Left lung (tissue), 10 donors: ENCODE results near the gene BARX2. TPM values are rescaled to one million over a fixed set of nuclear protein-coding genes. Genes with fewer than 3 reads are reported as not detected.

ENCODE experiments used
- ATAC-seq: fragments of 200-7000 bp; cut with Tn5 transposase; one replicate; pipeline ENCODE4 v1.9.1; 2020; ENCODE audit warnings: moderate library complexity
- DNase-seq, 4 donors: peaks; one replicate each; pipeline ENCODE4 v3.0.0-alpha.2; 2013 to 2020
- H3K27ac ChIP-seq, 2 donors: fragments of 200-600 bp; sonication (generic) in 1 of 2; one replicate each; pipeline versions ENCODE4 v1.5.0 to v1.8.0; 2020 to 2021
- H3K27me3 ChIP-seq, 2 donors: fragments of 200-600 bp; sonication (generic) in 1 of 2; one replicate each; pipeline versions ENCODE4 v1.5.0 to v1.8.0; 2020 to 2021
- H3K36me3 ChIP-seq, 2 donors: fragments of 200-600 bp; sonication (generic) in 1 of 2; one replicate each; pipeline versions ENCODE4 v1.5.0 to v1.8.0; 2020 to 2021
- H3K4me1 ChIP-seq, 2 donors: fragments of 200-600 bp; one replicate each; pipeline ENCODE4 v1.8.0; 2021
- H3K4me3 ChIP-seq, 2 donors: fragments of 200-600 bp; sonication (generic) in 1 of 2; one replicate each; pipeline versions ENCODE4 v1.5.0 to v1.8.0; 2020 to 2021; ENCODE audit warnings: mild to moderate bottlenecking in 1 of 2
- H3K9me3 ChIP-seq, 2 donors: fragments of 200-600 bp; sonication (generic) in 1 of 2; one replicate each; pipeline versions ENCODE4 v1.5.0 to v1.8.0; 2020 to 2021
- CTCF ChIP-seq, 2 donors: fragments of 200-600 bp; sonication (generic) in 1 of 2; IDR thresholded peaks; one replicate each; pipeline versions ENCODE4 v1.5.0 to v1.8.0; 2021; ENCODE audit warnings: antibody characterized with exemption in 2 of 2
- intact Hi-C, 2 donors: fragments of 100-400 bp; cut with DNase I; formaldehyde crosslinking; loops; one replicate each; pipeline versions ENCODE4 v1.11.2 to v1.14.2; 2022
- polyA plus RNA-seq, 6 donors: library from polyadenylated mRNA; unstranded; fragments of 120-200 nt; gene quantifications; one replicate each; pipeline ENCODE4 v1.2.1, GENCODE V29; 2013; ENCODE audit not compliant: insufficient read length in 6 of 6
- total RNA-seq, 2 donors: library from RNA; stranded (reverse); fragmentation: NEBNext Ultra II Directional; extraction: Animal tissue kit (Norgen Biotek cat#: 25700); gene quantifications; one replicate each; pipeline ENCODE4 v1.2.1, GENCODE V29; 2021
- donor health status: DM: no; HTN: yes; CAD: no.
- donor health status: DM: no; HTN: no; CAD: no.

Gene BARX2
- total and polyA plus RNA-seq, 8 donors, result 0.10 to 0.51 (median 0.26) TPM

GRCh38 chr11:129395432-129395831 lies 19.8 kb downstream of the BARX2 start:
- no peak for TF ChIP-seq CTCF (IDR thresholded peaks at IDR 0.05)
- intact Hi-C loops, result no loop called here

GRCh38 chr11:129395883-129396282 lies 20.2 kb downstream of the BARX2 start:
- H3K4me1 ChIP-seq, result no peaks in the 10 kb centered on the region
- H3K9me3 ChIP-seq, result no peaks in the 10 kb centered on the region
- intact Hi-C loops, result no loop called here
- no peak overlapping the region for H3K4me3 ChIP-seq
- no peak for ATAC-seq
- H3K27ac ChIP-seq, result no peak overlapping the region
- peaks cover 0 to 9% of the 10 kb centered on the region in 2 donors for H3K27me3 ChIP-seq
- DNase-seq, result no peak
- no peaks in the 10 kb centered on the region for H3K36me3 ChIP-seq
- TF ChIP-seq CTCF (IDR thresholded peaks at IDR 0.05), result no peak

More at GRCh38 chr11:129395432-129395831, 19.8 kb downstream of the BARX2 start:
- H3K4me3 ChIP-seq, result no peak overlapping the region
- H3K9me3 ChIP-seq, result no peaks in the 10 kb centered on the region
- no peaks in the 10 kb centered on the region for H3K4me1 ChIP-seq
- ATAC-seq, result no peak
- H3K36me3 ChIP-seq, result no peaks in the 10 kb centered on the region
- peaks cover 0 to 13% of the 10 kb centered on the region in 2 donors for H3K27me3 ChIP-seq
- H3K27ac ChIP-seq, result no peak overlapping the region
- DNase-seq, result no peak

GRCh38 chr11:129396454-129396853 lies 20.8 kb downstream of the BARX2 start:
- Histone ChIP-seq H3K9me3 (no peaks in the 10 kb centered on the region), H3K4me3 (no peak overlapping the region), H3K36me3 (no peaks in the 10 kb centered on the region), H3K4me1 (no peaks in the 10 kb centered on the region), H3K27ac (no peak overlapping the region), H3K27me3 (peaks cover 0 to 3% of the 10 kb centered on the region in 2 donors)
- no peak for ATAC-seq
- no peak for TF ChIP-seq CTCF (IDR thresholded peaks at IDR 0.05)
- DNase-seq, result no peak
- intact Hi-C loops, result no loop called here

- no peaks in the 10 kb centered on the region for H3K36me3 ChIP-seq
- intact Hi-C loops, result no loop called here
- ATAC-seq (no peak), DNase-seq (no peak)
- TF ChIP-seq CTCF (IDR thresholded peaks at IDR 0.05), result no peak
- H3K27me3 ChIP-seq, result peaks cover 0 to 4% of the 10 kb centered on the region in 2 donors
- no peaks in the 10 kb centered on the region for H3K4me1 ChIP-seq
- H3K9me3 ChIP-seq, result no peaks in the 10 kb centered on the region
- no peak overlapping the region for H3K4me3 ChIP-seq
- H3K27ac ChIP-seq, result no peak overlapping the region
Observed at GRCh38 chr11:129402206-129403171, 26.8 kb downstream of the BARX2 start.

GRCh38 chr11:129404731-129405130 lies 29.1 kb downstream of the BARX2 start:
- H3K9me3 ChIP-seq, result no peaks in the 10 kb centered on the region
- intact Hi-C loops, result no loop called here
- H3K36me3 ChIP-seq, result no peaks in the 10 kb centered on the region
- no peak for TF ChIP-seq CTCF (IDR thresholded peaks at IDR 0.05)
- DNase-seq (no peak), ATAC-seq (no peak)
- no peak overlapping the region for H3K27ac ChIP-seq
- no peak overlapping the region for H3K4me3 ChIP-seq
- H3K4me1 ChIP-seq, result no peaks in the 10 kb centered on the region
- peaks cover 0 to 4% of the 10 kb centered on the region in 2 donors for H3K27me3 ChIP-seq
